H1 (cell line): ENCODE data around the gene ACACB. TPM values are rescaled to one million over a fixed set of nuclear protein-coding genes. Genes with fewer than 3 reads are reported as not detected.

Experiments used
- CTCF ChIA-PET: fragments of 300-600 bp; sonication (Branson Sonifier 250); formaldehyde crosslinking; loops from one replicate; lab custom pipeline; 2021; ENCODE audit not compliant: partially characterized antibody; lab: Charles Lee
- POLR2A ChIA-PET: fragments of 300-600 bp; sonication (Branson Sonifier 250); formaldehyde crosslinking; loops from one replicate; lab custom pipeline; 2021; ENCODE audit warnings: inconsistent platforms; ENCODE audit not compliant: partially characterized antibody; lab: Charles Lee
- DNase-seq, 2 experiments: peaks; one replicate each; pipeline versions ENCODE4 v3.0.0 to v3.0.0-alpha.2; 2010 to 2022; ENCODE audit warnings: low spot score in 2 of 2, low read depth in 1 of 2, mixed read lengths in 1 of 2
- FAIRE-seq: peaks from 2 replicates; lab custom pipeline; 2011; peaks lifted over from hg19 to GRCh38; lab: Jason Lieb, UNC
- H2AFZ ChIP-seq: 2 replicates; pipeline ENCODE4 v1.8.1; 2012; ENCODE audit warnings: low read length, inconsistent platforms
- H2AK5ac ChIP-seq: 2 replicates; pipeline ENCODE4 v1.6.1; 2013; ENCODE audit warnings: low read depth, low read length
- H2BK120ac ChIP-seq: replicated peaks from 2 replicates; pipeline ENCODE3; 2013; ENCODE audit warnings: low read depth, low read length, inconsistent platforms
- H2BK12ac ChIP-seq: 2 replicates; pipeline ENCODE4 v1.6.1; 2013; ENCODE audit warnings: low read depth, low read length
- H2BK15ac ChIP-seq: 2 replicates; pipeline ENCODE4 v1.6.1; 2013; ENCODE audit warnings: low read length
- H2BK20ac ChIP-seq: 2 replicates; pipeline ENCODE4 v1.6.1; 2013; ENCODE audit warnings: low read length
- H2BK5ac ChIP-seq: 2 replicates; pipeline ENCODE4 v1.6.1; 2013; ENCODE audit warnings: low read depth, low read length
- H3K14ac ChIP-seq: 2 replicates; pipeline ENCODE4 v1.6.1; 2013; ENCODE audit warnings: inconsistent platforms; ENCODE audit not compliant: insufficient read length
- H3K18ac ChIP-seq: 2 replicates; pipeline ENCODE4 v1.6.1; 2013; ENCODE audit warnings: low read length; ENCODE audit errors: extremely low read depth
- H3K23ac ChIP-seq: 2 replicates; pipeline ENCODE4 v1.6.1; 2013; ENCODE audit warnings: inconsistent platforms; ENCODE audit not compliant: insufficient read length
- H3K23me2 ChIP-seq: 2 replicates; pipeline ENCODE4 v1.6.1; 2013; ENCODE audit warnings: low read depth, low read length
- H3K27ac ChIP-seq: 2 replicates; pipeline ENCODE4 v1.6.1; 2011; ENCODE audit warnings: low read depth, low read length, inconsistent platforms
- H3K27me3 ChIP-seq, 4 experiments: replicated peaks in 1 of 4; 1 replicate in 1 of 4; 2 replicates in 3 of 4; pipeline versions ENCODE4 v1.6.1 to v1.8.1; 2011 to 2013; ENCODE audit warnings: low read length in 3 of 4, mild to moderate bottlenecking in 3 of 4, inconsistent platforms in 2 of 4, mixed read lengths in 2 of 4, moderate library complexity in 1 of 4; ENCODE audit not compliant: control insufficient read depth in 3 of 4, insufficient read depth in 3 of 4; ENCODE audit errors: extremely low read depth in 1 of 4
- H3K36me3 ChIP-seq, 4 experiments: 2 replicates each; pipeline versions ENCODE4 v1.6.1 to v1.8.1; 2011 to 2013; ENCODE audit warnings: mild to moderate bottlenecking in 4 of 4, low read length in 3 of 4, moderate library complexity in 2 of 4, control low read depth in 1 of 4, inconsistent platforms in 1 of 4; ENCODE audit not compliant: insufficient read depth in 4 of 4, control insufficient read depth in 2 of 4
- H3K4ac ChIP-seq: replicated peaks from 2 replicates; pipeline ENCODE3; 2013; ENCODE audit warnings: low read length, low read depth, mixed read lengths, inconsistent platforms; ENCODE audit not compliant: insufficient read length
- H3K4me1 ChIP-seq, 4 experiments: replicated peaks in 1 of 4; 1 replicate in 1 of 4; 2 replicates in 3 of 4; pipeline versions ENCODE4 v1.6.1 to v1.8.1; 2011 to 2013; ENCODE audit warnings: low read length in 3 of 4, inconsistent platforms in 2 of 4, mixed read lengths in 1 of 4; ENCODE audit not compliant: insufficient read depth in 4 of 4, control insufficient read depth in 3 of 4
- H3K4me2 ChIP-seq, 2 experiments: 2 replicates each; pipeline versions ENCODE4 v1.6.1 to v1.8.1; 2011 to 2013; ENCODE audit warnings: low read depth in 2 of 2, low read length in 2 of 2, control low read depth in 1 of 2, inconsistent platforms in 1 of 2, mild to moderate bottlenecking in 1 of 2; ENCODE audit not compliant: insufficient read depth in 1 of 2
- H3K4me3 ChIP-seq, 4 experiments: fragments of 200-600, 300-600 bp in 1 of 4; sonication (generic), shearing (Covaris generic), sonication (Bioruptor Twin) in 1 of 4; 2 replicates each; pipeline versions ENCODE4 v1.5.1 to v1.8.1; 2011 to 2016; ENCODE audit warnings: low read length in 4 of 4, low read depth in 3 of 4, control low read depth in 2 of 4, inconsistent platforms in 2 of 4, mild to moderate bottlenecking in 2 of 4, mixed read lengths in 1 of 4, moderate library complexity in 1 of 4; ENCODE audit not compliant: insufficient read depth in 2 of 4; ENCODE audit errors: extremely low read depth in 1 of 4
- H3K56ac ChIP-seq: replicated peaks from 2 replicates; pipeline ENCODE3; 2013; ENCODE audit warnings: low read depth, mild to moderate bottlenecking, mixed read lengths, low read length, inconsistent platforms; ENCODE audit not compliant: insufficient read length
- H3K79me1 ChIP-seq: 2 replicates; pipeline ENCODE4 v1.6.1; 2013; ENCODE audit warnings: low read depth, low read length, control low read depth
- H3K79me2 ChIP-seq, 2 experiments: 2 replicates each; pipeline versions ENCODE4 v1.6.1 to v1.8.1; 2012 to 2013; ENCODE audit warnings: low read length in 2 of 2, mild to moderate bottlenecking in 2 of 2, inconsistent platforms in 1 of 2; ENCODE audit not compliant: insufficient read depth in 2 of 2, control insufficient read depth in 1 of 2
- H3K9ac ChIP-seq, 4 experiments: replicated peaks in 1 of 4; 1 replicate in 1 of 4; 2 replicates in 3 of 4; pipeline versions ENCODE4 v1.6.1 to v1.8.1; 2011 to 2013; ENCODE audit warnings: low read depth in 3 of 4, low read length in 3 of 4, control low read depth in 2 of 4, mild to moderate bottlenecking in 2 of 4, moderate library complexity in 2 of 4, inconsistent platforms in 1 of 4; ENCODE audit errors: extremely low read depth in 1 of 4
- H3K9me3 ChIP-seq, 2 experiments: 2 replicates each; pipeline versions ENCODE4 v1.6.1 to v1.8.1; 2012 to 2013; ENCODE audit warnings: mild to moderate bottlenecking in 2 of 2, moderate library complexity in 2 of 2, control low read depth in 1 of 2, inconsistent platforms in 1 of 2, low read depth in 1 of 2, low read length in 1 of 2, mixed read lengths in 1 of 2; ENCODE audit not compliant: insufficient read depth in 2 of 2
- H4K20me1 ChIP-seq, 2 experiments: replicated peaks in 1 of 2; 2 replicates each; pipeline versions ENCODE3 to v1.8.1; 2011 to 2013; ENCODE audit warnings: inconsistent platforms in 2 of 2, low read length in 2 of 2, mild to moderate bottlenecking in 1 of 2; ENCODE audit not compliant: insufficient read depth in 2 of 2, control insufficient read depth in 1 of 2
- H4K5ac ChIP-seq: 2 replicates; pipeline ENCODE4 v1.6.1; 2013; ENCODE audit warnings: low read length, low read depth, mixed read lengths, inconsistent platforms; ENCODE audit not compliant: insufficient read length
- H4K8ac ChIP-seq: 2 replicates; pipeline ENCODE4 v1.8.0; 2013; ENCODE audit warnings: mild to moderate bottlenecking, moderate library complexity, low read length, inconsistent platforms; ENCODE audit not compliant: insufficient read depth; ENCODE audit errors: extremely low read depth
- H4K91ac ChIP-seq: replicated peaks from 2 replicates; pipeline ENCODE3; 2013; ENCODE audit warnings: low read length, mixed read lengths, inconsistent platforms; ENCODE audit not compliant: insufficient read length
- ASH2L ChIP-seq: fragments of 200-600, 300-600 bp; sonication (generic); IDR thresholded peaks from one replicate; pipeline ENCODE4 v1.7.1; 2017; ENCODE audit warnings: low read length
- ATF3 ChIP-seq: IDR thresholded peaks from 2 replicates; pipeline ENCODE4 v1.6.1; 2011; ENCODE audit warnings: low read depth, mild to moderate bottlenecking, low read length; ENCODE audit not compliant: insufficient read depth
- E2F6 ChIP-seq: IDR thresholded peaks from 2 replicates; pipeline ENCODE4 v1.6.1; 2012; ENCODE audit warnings: inconsistent platforms
- EP300 ChIP-seq, 2 experiments: IDR thresholded peaks; 1 replicate in 1 of 2; 2 replicates in 1 of 2; pipeline ENCODE4 v1.6.1; 2011 to 2012; ENCODE audit warnings: low read depth in 2 of 2, low read length in 2 of 2, mild to moderate bottlenecking in 2 of 2, borderline replicate concordance in 1 of 2, inconsistent platforms in 1 of 2, moderate library complexity in 1 of 2
- FOSL1 ChIP-seq: IDR thresholded peaks from 2 replicates; pipeline ENCODE4 v1.6.1; 2011; ENCODE audit warnings: mild to moderate bottlenecking, low read depth, low read length, moderate library complexity; ENCODE audit not compliant: insufficient read depth
- NANOG ChIP-seq: IDR thresholded peaks from 2 replicates; pipeline ENCODE4 v1.6.1; 2011; ENCODE audit warnings: low read length, low read depth, mild to moderate bottlenecking, inconsistent platforms; ENCODE audit not compliant: insufficient read depth, poor library complexity, severe bottlenecking
- SP1 ChIP-seq: IDR thresholded peaks from 2 replicates; pipeline ENCODE4 v1.6.1; 2011; ENCODE audit warnings: low read depth, low read length
- SP2 ChIP-seq: IDR thresholded peaks from 2 replicates; pipeline ENCODE4 v1.6.1; 2012; ENCODE audit warnings: mild to moderate bottlenecking, low read length, inconsistent platforms
- WGBS, 2 experiments: shearing (Covaris generic) in 1 of 2; methylation state at CpG; one replicate each; pipeline versions ENCODE4 v1.1.6 to v1.1.7; 2013 to 2015; ENCODE audit warnings: low lambda C conversion rate in 2 of 2, mixed read lengths in 2 of 2, inconsistent platforms in 1 of 2, low coverage in 1 of 2, missing lambda C conversion rate in 1 of 2; ENCODE audit not compliant: insufficient replicate concordance in 2 of 2, insufficient coverage in 1 of 2, insufficient read length in 1 of 2; ENCODE audit errors: extremely low coverage in 1 of 2, missing lambda C conversion rate in 1 of 2; 5-methylcytosine and 5-hydroxymethylcytosine counted together
- polyA plus RNA-seq, 7 experiments: library from polyadenylated mRNA; depleted of rRNA in 3 of 7; stranded (reverse) in 5 of 7; unstranded in 2 of 7; fragments of >200 nt in 5 of 7; fragments of 200-250 nt in 2 of 7; gene quantifications; 1 replicate in 5 of 7; 2 replicates in 1 of 7; 4 replicates in 1 of 7; pipeline versions ENCODE4 v1.2.1 to v1.2.3, GENCODE V29; 2011 to 2013; ENCODE audit warnings: missing spikeins in 2 of 7, mixed read lengths in 2 of 7
- total RNA-seq: library from RNA; stranded (reverse); fragmentation: NEBNext Ultra II Directional; extraction: Animal tissue kit (Norgen Biotek cat#: 25700); gene quantifications from 2 replicates; pipeline ENCODE4 v1.2.1, GENCODE V29; 2021

Gene ACACB
- total and polyA plus RNA-seq, 2 of the 8 experiments (the other 6 are each of a cell fraction or from before 2014, with no cell fraction given): 5.8 to 15.3 TPM

GRCh38 chr12:109291521-109292341 is 175.3 kb downstream of the ACACB start:
- Histone ChIP-seq H3K14ac (no peak overlapping the region), H2BK12ac (peak overlapping the region; percentile 89; the same call in 1 of the 2 replicates), H3K27ac (peak overlapping the region; percentile 59; the same call in 1 of the 2 replicates), H3K9me3 (no peaks in the 10 kb centered on the region), H2AFZ (peak overlapping the region; percentile 83; the same call in 1 of the 2 replicates), H3K79me2 (no peaks in the 10 kb centered on the region), H3K4me2 (peak overlapping the region; percentile 66 to 69), H2BK15ac (peak overlapping the region; percentile 88; the same call in 1 of the 2 replicates), H2BK20ac (0 out of 2 replicates have a peak overlapping the region, but pooled peaks have one; percentile 34), H2AK5ac (no peak overlapping the region), H3K36me3 (no peaks in the 10 kb centered on the region), H3K23me2 (no peaks in the 10 kb centered on the region), H2BK120ac (no peak overlapping the region), H3K23ac (no peak overlapping the region), H3K4me3 (peak overlapping the region in 3 of 4 experiments; percentile 22 to 51 (median 23); a peak in 5 of 8 replicates), H4K91ac (no peak overlapping the region), H3K4ac (peak overlapping the region; percentile 83), H4K20me1 (no peaks in the 10 kb centered on the region), H3K27me3 (no peaks in the 10 kb centered on the region; a peak in 1 of 7 replicates), H3K18ac (peak overlapping the region; percentile 24), H3K56ac (no peak overlapping the region), H3K9ac (peak overlapping the region in 2 of 4 experiments; percentile 42 to 54; a peak in 5 of 7 replicates), H2BK5ac (peak overlapping the region; percentile 61; the same call in 1 of the 2 replicates), H3K4me1 (peaks cover 4 to 13% (median 10%) of the 10 kb centered on the region in 4 experiments), H3K79me1 (no peaks in the 10 kb centered on the region), H4K8ac (no peak overlapping the region; the same call in 1 of the 2 replicates), H4K5ac (peak overlapping the region; percentile 16)
- FAIRE-seq (peak; percentile 39), DNase-seq (peak; percentile 56 to 82)
- WGBS, 2 experiments: 18% methylated on average over 26 of the region's 31 CpGs; no CpG with 5 or more reads in 1 of the 2 experiments
- ChIA-PET CTCF (interaction anchor here (0.6 to 1.9 kb wide), 6 partner anchors 14 to 222 kb away, joined by 3 to 5 read pairs (median 3); no protein-coding TSS in a partner anchor), POLR2A (interaction anchor here (0.7 to 1.4 kb wide), 3 partner anchors 14 to 94 kb away, joined by 3 to 5 read pairs (median 4); no protein-coding TSS in a partner anchor)
- TF ChIP-seq ASH2L: peak; percentile 66
- peak; percentile 34; the same call in 1 of the 2 replicates for TF ChIP-seq SP1
- 0 out of 2 replicates have a peak, but pooled peaks have one; percentile 4 for TF ChIP-seq E2F6
- TF ChIP-seq NANOG: no peak
- TF ChIP-seq EP300 (IDR thresholded peaks at IDR 0.05; ENCODE audit: borderline replicate concordance in 1 of 2, low read depth in 2 of 2, low read length in 2 of 2): 0 out of 3 replicates have a peak, but pooled peaks of 1 of the 2 experiments have one; percentile 24
- peak; percentile 57; the same call in 1 of the 2 replicates for TF ChIP-seq ATF3
- TF ChIP-seq FOSL1: no peak
- TF ChIP-seq SP2: no peak
